Measurements from ENCODE around the gene GSK3B.

Gene GSK3B

GRCh38 chr3:119835556-119835955 is 258.7 kb downstream of the GSK3B start:
- TF ChIP-seq, protein P1, sequence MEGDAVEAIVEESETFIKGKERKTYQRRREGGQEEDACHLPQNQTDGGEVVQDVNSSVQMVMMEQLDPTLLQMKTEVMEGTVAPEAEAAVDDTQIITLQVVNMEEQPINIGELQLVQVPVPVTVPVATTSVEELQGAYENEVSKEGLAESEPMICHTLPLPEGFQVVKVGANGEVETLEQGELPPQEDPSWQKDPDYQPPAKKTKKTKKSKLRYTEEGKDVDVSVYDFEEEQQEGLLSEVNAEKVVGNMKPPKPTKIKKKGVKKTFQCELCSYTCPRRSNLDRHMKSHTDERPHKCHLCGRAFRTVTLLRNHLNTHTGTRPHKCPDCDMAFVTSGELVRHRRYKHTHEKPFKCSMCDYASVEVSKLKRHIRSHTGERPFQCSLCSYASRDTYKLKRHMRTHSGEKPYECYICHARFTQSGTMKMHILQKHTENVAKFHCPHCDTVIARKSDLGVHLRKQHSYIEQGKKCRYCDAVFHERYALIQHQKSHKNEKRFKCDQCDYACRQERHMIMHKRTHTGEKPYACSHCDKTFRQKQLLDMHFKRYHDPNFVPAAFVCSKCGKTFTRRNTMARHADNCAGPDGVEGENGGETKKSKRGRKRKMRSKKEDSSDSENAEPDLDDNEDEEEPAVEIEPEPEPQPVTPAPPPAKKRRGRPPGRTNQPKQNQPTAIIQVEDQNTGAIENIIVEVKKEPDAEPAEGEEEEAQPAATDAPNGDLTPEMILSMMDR (IDR thresholded peaks at IDR 0.05; ENCODE audit: low read depth, low read length): no peak
- Histone ChIP-seq H3K27ac (no peak overlapping the region), H3K36me3 (peaks cover 8% of the 10 kb centered on the region), H3K27me3 (ENCODE audit: insufficient read depth, low read depth, severe bottlenecking) (no peaks in the 10 kb centered on the region), H3K4me3 (ENCODE audit: low read depth, low read length) (no peak overlapping the region), H3K9me3 (ENCODE audit: severe bottlenecking) (no peaks in the 10 kb centered on the region)
- no peak for DNase-seq

GRCh38 chr3:119834754-119835370 is 259.4 kb downstream of the GSK3B start:
- H3K4me3 ChIP-seq (ENCODE audit: low read depth, low read length): no peak overlapping the region
- H3K36me3 ChIP-seq: peaks cover 8% of the 10 kb centered on the region

GRCh38 chr3:119831941-119832371 is 262.3 kb downstream of the GSK3B start:
- no peaks in the 10 kb centered on the region for H3K9me3 ChIP-seq (ENCODE audit: severe bottlenecking)
- no peak overlapping the region for H3K27ac ChIP-seq
- TF ChIP-seq, protein P1 (IDR thresholded peaks at IDR 0.05; ENCODE audit: low read depth, low read length): no peak
- no peaks in the 10 kb centered on the region for H3K27me3 ChIP-seq (ENCODE audit: insufficient read depth, low read depth, severe bottlenecking)
- DNase-seq: no peak
- H3K4me3 ChIP-seq (ENCODE audit: low read depth, low read length): no peak overlapping the region
- no peaks in the 10 kb centered on the region; the same call in 1 of the 2 replicates for H3K36me3 ChIP-seq

More at GRCh38 chr3:119834754-119835370, 259.4 kb downstream of the GSK3B start:
- Histone ChIP-seq H3K27ac (no peak overlapping the region), H3K27me3 (ENCODE audit: insufficient read depth, low read depth, severe bottlenecking) (no peaks in the 10 kb centered on the region), H3K9me3 (ENCODE audit: severe bottlenecking) (no peaks in the 10 kb centered on the region)
- TF ChIP-seq, protein P1 (IDR thresholded peaks at IDR 0.05; ENCODE audit: low read depth, low read length): no peak
- DNase-seq: no peak

DNA sequence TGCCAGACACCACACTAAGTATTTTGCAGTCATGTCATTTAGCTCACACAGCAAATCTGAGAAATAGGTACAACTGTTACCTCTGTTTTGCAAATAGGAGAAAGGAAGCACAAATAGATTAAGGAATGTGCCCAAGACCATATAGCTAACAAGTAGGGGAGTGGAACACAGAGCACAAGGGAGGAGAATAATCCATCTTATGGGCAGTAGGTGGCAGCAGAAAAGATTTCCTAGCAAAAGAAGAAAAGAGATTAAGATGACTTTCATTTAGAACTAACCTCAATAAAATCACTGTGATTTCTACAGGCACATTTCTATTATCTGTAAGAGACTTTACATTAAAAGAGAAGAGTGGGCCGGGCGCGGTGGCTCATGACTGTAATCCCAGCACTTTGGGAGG is 263.2 kb downstream of the GSK3B start:
- TF ChIP-seq, protein P1 (IDR thresholded peaks at IDR 0.05; ENCODE audit: low read depth, low read length): no peak
- Histone ChIP-seq H3K27me3 (ENCODE audit: insufficient read depth, low read depth, severe bottlenecking) (no peaks in the 10 kb centered on the region), H3K4me3 (ENCODE audit: low read depth, low read length) (no peak overlapping the region), H3K9me3 (ENCODE audit: severe bottlenecking) (no peaks in the 10 kb centered on the region), H3K27ac (no peak overlapping the region), H3K36me3 (peaks cover 2% of the 10 kb centered on the region; the same call in 1 of the 2 replicates)
- no peak for DNase-seq

- DNase-seq: no peak
- peaks cover 8% of the 10 kb centered on the region for H3K36me3 ChIP-seq
- TF ChIP-seq, protein P1 (IDR thresholded peaks at IDR 0.05; ENCODE audit: low read depth, low read length): no peak
- no peaks in the 10 kb centered on the region for H3K9me3 ChIP-seq (ENCODE audit: severe bottlenecking)
- H3K27ac ChIP-seq: no peak overlapping the region
- H3K4me3 ChIP-seq (ENCODE audit: low read depth, low read length): no peak overlapping the region
- no peaks in the 10 kb centered on the region for H3K27me3 ChIP-seq (ENCODE audit: insufficient read depth, low read depth, severe bottlenecking)
These were observed 264.8 kb downstream of the GSK3B start for GRCh38 chr3:119829420-119829819.

All from WERI-Rb-1 (cell line).